SK-N-SH treated with all-trans-retinoic acid at 6 μM for 48 hours (cell line): ENCODE data around the gene SLC37A1.

ENCODE experiments used
- ATAC-seq: fragments of 200-7000 bp; cut with Tn5 transposase; 3 replicates; pipeline ENCODE4 v1.9.1; 2020; ENCODE audit warnings: mild to moderate bottlenecking, moderate library complexity
- ARNTL ChIP-seq: fragments of 450-650 bp; formaldehyde crosslinking; IDR thresholded peaks from 2 replicates; pipeline ENCODE4 v1.5.0; 2020; ENCODE audit warnings: low read depth, mild to moderate bottlenecking, moderate library complexity, borderline replicate concordance
- BACH2 ChIP-seq: fragments of 250-450 bp; sonication (Bioruptor Pico); IDR thresholded peaks from 2 replicates; pipeline ENCODE4 v1.9.0; 2021; ENCODE audit warnings: mild to moderate bottlenecking, borderline replicate concordance
- CREB5 ChIP-seq: fragments of 250-450 bp; sonication (Bioruptor Pico); IDR thresholded peaks from 2 replicates; pipeline ENCODE4 v1.5.1; 2020; ENCODE audit warnings: low read depth, mild to moderate bottlenecking, moderate library complexity
- CSRNP3 ChIP-seq: fragments of 250-450 bp; sonication (Bioruptor Pico); IDR thresholded peaks from 2 replicates; pipeline ENCODE4 v1.5.1; 2021; ENCODE audit warnings: mild to moderate bottlenecking, moderate library complexity
- ESRRG ChIP-seq: fragments of 250-450 bp; sonication (Bioruptor Pico); IDR thresholded peaks from 2 replicates; pipeline ENCODE4 v1.6.1; 2021; ENCODE audit warnings: mild to moderate bottlenecking
- GLIS3 ChIP-seq: fragments of 250-450 bp; sonication (Bioruptor Pico); IDR thresholded peaks from 2 replicates; pipeline ENCODE4 v1.5.0; 2020; ENCODE audit warnings: mild to moderate bottlenecking, moderate library complexity
- ISL1 ChIP-seq: fragments of 250-450 bp; sonication (Bioruptor Pico); IDR thresholded peaks from 2 replicates; pipeline ENCODE4 v2.1.2; 2022; ENCODE audit warnings: mild to moderate bottlenecking, moderate library complexity
- OSR1 ChIP-seq: fragments of 250-450 bp; sonication (Bioruptor Pico); IDR thresholded peaks from 2 replicates; pipeline ENCODE4 v1.8.0; 2022; ENCODE audit warnings: moderate library complexity, mild to moderate bottlenecking, inconsistent platforms
- PATZ1 ChIP-seq: fragments of 250-450 bp; sonication (Bioruptor Pico); IDR thresholded peaks from 2 replicates; pipeline ENCODE4 v1.8.0; 2020; ENCODE audit warnings: mild to moderate bottlenecking, moderate library complexity, borderline replicate concordance
- POU6F1 ChIP-seq: fragments of 250-450 bp; sonication (Bioruptor Pico); IDR thresholded peaks from 2 replicates; pipeline ENCODE4 v1.8.0; 2021; ENCODE audit warnings: low read depth, mild to moderate bottlenecking, moderate library complexity, borderline replicate concordance
- RARB ChIP-seq: fragments of 250-450 bp; sonication (Bioruptor Pico); IDR thresholded peaks from 2 replicates; pipeline ENCODE4 v1.8.0; 2021; ENCODE audit warnings: mild to moderate bottlenecking, moderate library complexity
- TCF4 ChIP-seq: fragments of 250-450 bp; sonication (Bioruptor Pico); IDR thresholded peaks from 2 replicates; pipeline ENCODE4 v1.8.0; 2021; ENCODE audit warnings: mild to moderate bottlenecking, moderate library complexity, borderline replicate concordance
- TOX ChIP-seq: fragments of 250-450 bp; sonication (Bioruptor Pico); IDR thresholded peaks from 2 replicates; pipeline ENCODE4 v1.8.0; 2021; ENCODE audit warnings: mild to moderate bottlenecking, moderate library complexity, borderline replicate concordance
- TSHZ2 ChIP-seq: fragments of 250-450 bp; sonication (Bioruptor Pico); IDR thresholded peaks from 2 replicates; pipeline ENCODE4 v1.5.0; 2020; ENCODE audit warnings: mild to moderate bottlenecking, moderate library complexity
- ZC3H10 ChIP-seq: fragments of 250-450 bp; sonication (Bioruptor Pico); IDR thresholded peaks from 2 replicates; pipeline ENCODE4 v1.5.1; 2021; ENCODE audit warnings: mild to moderate bottlenecking, moderate library complexity
- ZFP3 ChIP-seq: fragments of 250-450 bp; sonication (Bioruptor Pico); IDR thresholded peaks from 2 replicates; pipeline ENCODE4 v1.5.0; 2020; ENCODE audit warnings: mild to moderate bottlenecking, moderate library complexity
- ZFP30 ChIP-seq: fragments of 450-650 bp; formaldehyde crosslinking; IDR thresholded peaks from 2 replicates; pipeline ENCODE4 v1.5.0; 2022; ENCODE audit warnings: mild to moderate bottlenecking, moderate library complexity
- ZNF565 ChIP-seq: fragments of 450-650 bp; formaldehyde crosslinking; conservative IDR thresholded peaks from 2 replicates; pipeline ENCODE4 v1.5.0; 2020; ENCODE audit warnings: low read depth, mild to moderate bottlenecking, moderate library complexity
- ZNF70 ChIP-seq: fragments of 450-650 bp; formaldehyde crosslinking; IDR thresholded peaks from 2 replicates; pipeline ENCODE4 v1.5.0; 2020; ENCODE audit warnings: mild to moderate bottlenecking, moderate library complexity
- ZNF8 ChIP-seq: fragments of 450-650 bp; formaldehyde crosslinking; IDR thresholded peaks from 2 replicates; pipeline ENCODE4 v1.5.0; 2020; ENCODE audit warnings: mild to moderate bottlenecking, moderate library complexity

The SLC37A1 gene

GRCh38 chr21:42596657-42597056 lies 83.0 kb downstream of the SLC37A1 start:
- TF ChIP-seq RARB (no peak), GLIS3 (no peak)
- ATAC-seq, result no peak

GRCh38 chr21:42597487-42598158 lies 84.0 kb downstream of the SLC37A1 start:
- ATAC-seq, result no peak
- TF ChIP-seq TCF4 (CRISPR knock-in tag) (no peak), GLIS3 (no peak), ZC3H10 (no peak), ZFP30 (CRISPR knock-in tag) (no peak), OSR1 (CRISPR knock-in tag) (no peak), RARB (no peak), PATZ1 (CRISPR knock-in tag) (no peak), ZNF70 (CRISPR knock-in tag) (no peak), POU6F1 (CRISPR knock-in tag) (no peak), ISL1 (CRISPR knock-in tag) (no peak), ARNTL (CRISPR knock-in tag) (no peak), ZNF8 (CRISPR knock-in tag) (no peak), ZNF565 (CRISPR knock-in tag) (no peak), CSRNP3 (CRISPR knock-in tag) (no peak), BACH2 (no peak)
- TF ChIP-seq, all 23 proteins: peak for 0

- no peak for ATAC-seq
- TF ChIP-seq ZNF8 (CRISPR knock-in tag), result no peak
- TF ChIP-seq TOX, result no peak
- TF ChIP-seq ZNF565 (CRISPR knock-in tag), result no peak
- no peak for TF ChIP-seq BACH2
- no peak for TF ChIP-seq POU6F1 (CRISPR knock-in tag)
- no peak for TF ChIP-seq ESRRG (CRISPR knock-in tag)
- TF ChIP-seq CSRNP3 (CRISPR knock-in tag), result no peak
- no peak for TF ChIP-seq TSHZ2 (CRISPR knock-in tag)
- no peak for TF ChIP-seq ZNF70 (CRISPR knock-in tag)
- TF ChIP-seq TCF4 (CRISPR knock-in tag), result no peak
- no peak for TF ChIP-seq ZFP3 (CRISPR knock-in tag)
- TF ChIP-seq CREB5, result no peak
- TF ChIP-seq ARNTL (CRISPR knock-in tag), result no peak
- TF ChIP-seq, all 23 proteins: peak for 0
These were observed 84.6 kb downstream of the SLC37A1 start for GRCh38 chr21:42598159-42598735.
